ENCODE results near the gene JAGN1.

- TF ChIP-seq EP300 (IDR thresholded peaks at IDR 0.05) (no peak), POLR2AphosphoS5 (IDR thresholded peaks at IDR 0.05) (no peak), POLR2A (IDR thresholded peaks at IDR 0.05) (no peak), CTCF (IDR thresholded peaks at IDR 0.05) (no peak)
These were observed 52.7 kb downstream of the JAGN1 start for GRCh38 chr3:9942934-9943690.

Data from suprapubic skin (tissue), 4 donors.